ENCODE results near the gene BOK. TPM values are rescaled to one million over a fixed set of nuclear protein-coding genes. Genes with fewer than 3 reads are reported as not detected.

Gene BOK
- total RNA-seq, 1 donor = 15.3 TPM

GRCh38 chr2:241595600-241596140 is 37.1 kb downstream of the BOK start:
- TF ChIP-seq CTCF (IDR thresholded peaks at IDR 0.05; ENCODE audit: insufficient read depth, low read length) = no peak

GRCh38 chr2:241597561-241597960 is 39.0 kb downstream of the BOK start:
- no peak overlapping the region for H3K4me3 ChIP-seq (ENCODE audit: low read depth, low read length)
- TF ChIP-seq CTCF (IDR thresholded peaks at IDR 0.05; ENCODE audit: insufficient read depth, low read length) = no peak
- no peak for DNase-seq (ENCODE audit: low read depth)

More at GRCh38 chr2:241595600-241596140, 37.1 kb downstream of the BOK start:
- DNase-seq (ENCODE audit: low read depth) = no peak
- H3K4me3 ChIP-seq (ENCODE audit: low read depth, low read length) = no peak overlapping the region

- DNase-seq (ENCODE audit: low read depth) = peak; percentile 20
- TF ChIP-seq CTCF (IDR thresholded peaks at IDR 0.05; ENCODE audit: insufficient read depth, low read length) = no peak
Observed at GRCh38 chr2:241598061-241598460, 39.5 kb downstream of the BOK start.

GRCh38 chr2:241598487-241598886 is 39.9 kb downstream of the BOK start:
- H3K4me3 ChIP-seq (ENCODE audit: low read depth, low read length) = no peak overlapping the region
- no peak for DNase-seq (ENCODE audit: low read depth)
- TF ChIP-seq CTCF (IDR thresholded peaks at IDR 0.05; ENCODE audit: insufficient read depth, low read length) = peak; percentile 13

More at GRCh38 chr2:241598061-241598460, 39.5 kb downstream of the BOK start:
- no peak overlapping the region for H3K4me3 ChIP-seq (ENCODE audit: low read depth, low read length)

GRCh38 chr2:241599615-241600014 is 41.1 kb downstream of the BOK start:
- DNase-seq (ENCODE audit: low read depth) = no peak
- no peak overlapping the region for H3K4me3 ChIP-seq (ENCODE audit: low read depth, low read length)
- no peak for TF ChIP-seq CTCF (IDR thresholded peaks at IDR 0.05; ENCODE audit: insufficient read depth, low read length)

GRCh38 chr2:241601841-241602240 is 43.3 kb downstream of the BOK start:
- DNase-seq (ENCODE audit: low read depth) = no peak
- TF ChIP-seq CTCF (IDR thresholded peaks at IDR 0.05; ENCODE audit: insufficient read depth, low read length) = no peak

GRCh38 chr2:241602720-241603119 is 44.2 kb downstream of the BOK start:
- H3K4me3 ChIP-seq (ENCODE audit: low read depth, low read length) = no peak overlapping the region
- no peak for TF ChIP-seq CTCF (IDR thresholded peaks at IDR 0.05; ENCODE audit: insufficient read depth, low read length)
- no peak for DNase-seq (ENCODE audit: low read depth)

More at GRCh38 chr2:241601841-241602240, 43.3 kb downstream of the BOK start:
- H3K4me3 ChIP-seq (ENCODE audit: low read depth, low read length) = no peak overlapping the region

Measured in fibroblast of the aortic adventitia (primary cell).